ENCODE data around the gene DVL1. TPM values are rescaled to one million over a fixed set of nuclear protein-coding genes. Genes with fewer than 3 reads are reported as not detected.
"Not testable (repeated sequence)": the region's sequence is repeated elsewhere in the genome, so short reads cannot be mapped to it uniquely, and the experiment has no call there.

DVL1 gene
- total RNA-seq, 2 experiments from 2014 or later = 33.4 to 35.0 TPM

- Mint-ChIP-seq H3K4me3 (peak overlapping the region; percentile 87), H3K27me3 (ENCODE audit: low read depth) (no peaks in the 10 kb centered on the region), H3K9me3 (no peaks in the 10 kb centered on the region), H3K4me1 (ENCODE audit: low read depth) (peaks cover 36% of the 10 kb centered on the region), H3K36me3 (ENCODE audit: low read depth) (peaks cover 4% of the 10 kb centered on the region), H3K27ac (no peak overlapping the region)
- DNase-seq = no peak
- CTCF ChIA-PET = no interaction called here
- intact Hi-C loops (cut with micrococcal nuclease) = loop anchor here (1.0 to 2.0 kb wide), 3 partner anchors 16 to 51 kb away; partner anchors contain the start of genes AURKAIP1, DVL1 and PUSL1
These were observed 25.1 kb downstream of the DVL1 start for GRCh38 chr1:1324084-1324523.

- CTCF ChIA-PET = no interaction called here
- H3K36me3 Mint-ChIP-seq (ENCODE audit: low read depth) = peaks cover 4% of the 10 kb centered on the region
- H3K4me1 Mint-ChIP-seq (ENCODE audit: low read depth) = peaks cover 36% of the 10 kb centered on the region
- H3K4me3 Mint-ChIP-seq = peak overlapping the region; percentile 92
- intact Hi-C loops (cut with micrococcal nuclease) = no loop called here
- H3K27me3 Mint-ChIP-seq (ENCODE audit: low read depth) = no peaks in the 10 kb centered on the region
- no peak overlapping the region for H3K27ac Mint-ChIP-seq
- H3K9me3 Mint-ChIP-seq = no peaks in the 10 kb centered on the region
- no peak for DNase-seq
These were observed 26.3 kb downstream of the DVL1 start for GRCh38 chr1:1322952-1323351.

- DNase-seq = no peak
- CTCF ChIA-PET = no interaction called here
- Mint-ChIP-seq H3K27ac (no peak overlapping the region), H3K4me1 (ENCODE audit: low read depth) (peaks cover 37% of the 10 kb centered on the region), H3K9me3 (no peaks in the 10 kb centered on the region), H3K27me3 (ENCODE audit: low read depth) (no peaks in the 10 kb centered on the region), H3K4me3 (peak overlapping the region; percentile 92), H3K36me3 (ENCODE audit: low read depth) (peaks cover 4% of the 10 kb centered on the region)
- intact Hi-C loops (cut with micrococcal nuclease) = no loop called here
These were observed 26.8 kb downstream of the DVL1 start for GRCh38 chr1:1322418-1322817.

GRCh38 chr1:1321477-1321876 lies 27.7 kb downstream of the DVL1 start:
- CTCF ChIA-PET = no interaction called here
- intact Hi-C loops (cut with micrococcal nuclease) = no loop called here
- Mint-ChIP-seq H3K36me3 (ENCODE audit: low read depth) (peaks cover 4% of the 10 kb centered on the region), H3K4me1 (ENCODE audit: low read depth) (peaks cover 38% of the 10 kb centered on the region), H3K27me3 (ENCODE audit: low read depth) (no peaks in the 10 kb centered on the region), H3K4me3 (peak overlapping the region; percentile 18), H3K27ac (no peak overlapping the region), H3K9me3 (no peaks in the 10 kb centered on the region)
- no peak for DNase-seq

- H3K4me1 Mint-ChIP-seq (ENCODE audit: low read depth) = peaks cover 33% of the 10 kb centered on the region
- H3K27ac Mint-ChIP-seq = no peak overlapping the region
- H3K4me3 Mint-ChIP-seq = peak overlapping the region; percentile 18
- intact Hi-C loops (cut with micrococcal nuclease) = no loop called here
- DNase-seq = no peak
- H3K9me3 Mint-ChIP-seq = no peaks in the 10 kb centered on the region
- peaks cover 7% of the 10 kb centered on the region for H3K36me3 Mint-ChIP-seq (ENCODE audit: low read depth)
- H3K27me3 Mint-ChIP-seq (ENCODE audit: low read depth) = no peaks in the 10 kb centered on the region
- CTCF ChIA-PET = no interaction called here
These were observed 28.4 kb downstream of the DVL1 start for GRCh38 chr1:1320666-1321448.

GRCh38 chr1:1319646-1319941 lies 29.6 kb downstream of the DVL1 start:
- Mint-ChIP-seq H3K9me3 (no peaks in the 10 kb centered on the region), H3K4me3 (no peak overlapping the region), H3K36me3 (ENCODE audit: low read depth) (peaks cover 7% of the 10 kb centered on the region), H3K27ac (no peak overlapping the region), H3K4me1 (ENCODE audit: low read depth) (peaks cover 29% of the 10 kb centered on the region), H3K27me3 (ENCODE audit: low read depth) (no peaks in the 10 kb centered on the region)
- intact Hi-C loops (cut with micrococcal nuclease) = no loop called here
- no peak for DNase-seq
- CTCF ChIA-PET = no interaction called here

- H3K27me3 Mint-ChIP-seq (ENCODE audit: low read depth) = no peaks in the 10 kb centered on the region
- no peak overlapping the region for H3K27ac Mint-ChIP-seq
- H3K4me3 Mint-ChIP-seq = no peak overlapping the region
- peaks cover 28% of the 10 kb centered on the region for H3K4me1 Mint-ChIP-seq (ENCODE audit: low read depth)
- CTCF ChIA-PET = no interaction called here
- peaks cover 6% of the 10 kb centered on the region for H3K36me3 Mint-ChIP-seq (ENCODE audit: low read depth)
- intact Hi-C loops (cut with micrococcal nuclease) = no loop called here
- no peaks in the 10 kb centered on the region for H3K9me3 Mint-ChIP-seq
- no peak for DNase-seq
These were observed 30.2 kb downstream of the DVL1 start for GRCh38 chr1:1318777-1319645.

GRCh38 chr1:1318131-1318652 lies 31.0 kb downstream of the DVL1 start:
- Mint-ChIP-seq H3K4me3 (no peak overlapping the region), H3K36me3 (ENCODE audit: low read depth) (peaks cover 7% of the 10 kb centered on the region), H3K27me3 (ENCODE audit: low read depth) (no peaks in the 10 kb centered on the region), H3K9me3 (no peaks in the 10 kb centered on the region), H3K27ac (peak overlapping the region; percentile 63), H3K4me1 (ENCODE audit: low read depth) (peaks cover 23% of the 10 kb centered on the region)
- CTCF ChIA-PET = no interaction called here
- intact Hi-C loops (cut with micrococcal nuclease) = no loop called here
- DNase-seq = no peak

GRCh38 chr1:1317420-1317819 lies 31.8 kb downstream of the DVL1 start:
- CTCF ChIA-PET = interaction anchor here (0.7 kb wide), 1 partner anchor 52 kb away, joined by 3 read pairs; no protein-coding TSS in a partner anchor
- DNase-seq = no peak
- Mint-ChIP-seq H3K4me1 (ENCODE audit: low read depth) (peaks cover 18% of the 10 kb centered on the region), H3K36me3 (ENCODE audit: low read depth) (peaks cover 7% of the 10 kb centered on the region), H3K9me3 (no peaks in the 10 kb centered on the region), H3K4me3 (no peak overlapping the region), H3K27ac (no peak overlapping the region), H3K27me3 (ENCODE audit: low read depth) (no peaks in the 10 kb centered on the region)
- intact Hi-C loops (cut with micrococcal nuclease) = no loop called here

GRCh38 chr1:1316199-1316598 lies 33.0 kb downstream of the DVL1 start:
- H3K27me3 Mint-ChIP-seq (ENCODE audit: low read depth); intact Hi-C loops (cut with micrococcal nuclease); H3K9me3 Mint-ChIP-seq; H3K36me3 Mint-ChIP-seq (ENCODE audit: low read depth); CTCF ChIA-PET; H3K4me3 Mint-ChIP-seq; H3K27ac Mint-ChIP-seq; H3K4me1 Mint-ChIP-seq (ENCODE audit: low read depth); DNase-seq: not testable (repeated sequence)

- Mint-ChIP-seq H3K27ac (no peak overlapping the region), H3K9me3 (no peaks in the 10 kb centered on the region), H3K36me3 (ENCODE audit: low read depth) (peaks cover 9% of the 10 kb centered on the region), H3K4me3 (no peak overlapping the region), H3K27me3 (ENCODE audit: low read depth) (no peaks in the 10 kb centered on the region), H3K4me1 (ENCODE audit: low read depth) (peaks cover 8% of the 10 kb centered on the region)
- intact Hi-C loops (cut with micrococcal nuclease) = no loop called here
- CTCF ChIA-PET = no interaction called here
- DNase-seq = no peak
These were observed 33.7 kb downstream of the DVL1 start for GRCh38 chr1:1315435-1315954.

GRCh38 chr1:1314678-1315335 lies 34.4 kb downstream of the DVL1 start:
- H3K9me3 Mint-ChIP-seq = no peaks in the 10 kb centered on the region
- H3K36me3 Mint-ChIP-seq (ENCODE audit: low read depth) = peaks cover 8% of the 10 kb centered on the region
- no peak overlapping the region for H3K4me3 Mint-ChIP-seq
- H3K27me3 Mint-ChIP-seq (ENCODE audit: low read depth) = no peaks in the 10 kb centered on the region
- CTCF ChIA-PET = no interaction called here
- intact Hi-C loops (cut with micrococcal nuclease) = no loop called here
- H3K27ac Mint-ChIP-seq = no peak overlapping the region
- DNase-seq = no peak
- H3K4me1 Mint-ChIP-seq (ENCODE audit: low read depth) = peaks cover 5% of the 10 kb centered on the region

Data from activated naive CD4-positive, alpha-beta T cell treated with anti-CD3 and anti-CD28 coated beads for 36 hours (primary cell).